ENCODE results near the gene MARCHF3.
A peak's percentile ranks its signal among the peaks of the same experiment; 100 is the strongest.

Gene MARCHF3

DNA sequence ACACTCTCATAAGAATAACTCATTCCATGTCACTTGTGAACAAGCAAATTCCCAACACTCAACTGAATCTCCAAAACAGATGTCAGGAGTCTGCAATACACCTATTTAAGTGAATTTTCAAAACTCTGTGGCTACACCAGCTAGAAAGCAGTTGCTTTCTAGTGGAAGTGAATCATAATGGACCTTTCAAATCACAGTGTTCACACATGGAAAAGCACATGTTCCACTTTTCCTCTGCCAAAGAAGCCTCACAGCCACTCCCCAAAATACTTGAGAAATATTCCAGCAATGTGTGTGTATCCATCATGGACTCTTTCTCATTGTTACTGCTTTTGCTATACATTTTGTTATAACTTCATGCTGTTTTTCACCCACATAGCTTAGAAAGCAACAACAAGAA, 17.4 kb downstream of the MARCHF3 start:
- TF ChIP-seq, protein P1, sequence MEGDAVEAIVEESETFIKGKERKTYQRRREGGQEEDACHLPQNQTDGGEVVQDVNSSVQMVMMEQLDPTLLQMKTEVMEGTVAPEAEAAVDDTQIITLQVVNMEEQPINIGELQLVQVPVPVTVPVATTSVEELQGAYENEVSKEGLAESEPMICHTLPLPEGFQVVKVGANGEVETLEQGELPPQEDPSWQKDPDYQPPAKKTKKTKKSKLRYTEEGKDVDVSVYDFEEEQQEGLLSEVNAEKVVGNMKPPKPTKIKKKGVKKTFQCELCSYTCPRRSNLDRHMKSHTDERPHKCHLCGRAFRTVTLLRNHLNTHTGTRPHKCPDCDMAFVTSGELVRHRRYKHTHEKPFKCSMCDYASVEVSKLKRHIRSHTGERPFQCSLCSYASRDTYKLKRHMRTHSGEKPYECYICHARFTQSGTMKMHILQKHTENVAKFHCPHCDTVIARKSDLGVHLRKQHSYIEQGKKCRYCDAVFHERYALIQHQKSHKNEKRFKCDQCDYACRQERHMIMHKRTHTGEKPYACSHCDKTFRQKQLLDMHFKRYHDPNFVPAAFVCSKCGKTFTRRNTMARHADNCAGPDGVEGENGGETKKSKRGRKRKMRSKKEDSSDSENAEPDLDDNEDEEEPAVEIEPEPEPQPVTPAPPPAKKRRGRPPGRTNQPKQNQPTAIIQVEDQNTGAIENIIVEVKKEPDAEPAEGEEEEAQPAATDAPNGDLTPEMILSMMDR (IDR thresholded peaks at IDR 0.05; ENCODE audit: insufficient read depth, low read depth, low read length, missing control alignments) = no peak
- H3K4me3 ChIP-seq (ENCODE audit: low read depth, low read length) = no peak overlapping the region
- DNase-seq (ENCODE audit: low read depth) = no peak

DNA sequence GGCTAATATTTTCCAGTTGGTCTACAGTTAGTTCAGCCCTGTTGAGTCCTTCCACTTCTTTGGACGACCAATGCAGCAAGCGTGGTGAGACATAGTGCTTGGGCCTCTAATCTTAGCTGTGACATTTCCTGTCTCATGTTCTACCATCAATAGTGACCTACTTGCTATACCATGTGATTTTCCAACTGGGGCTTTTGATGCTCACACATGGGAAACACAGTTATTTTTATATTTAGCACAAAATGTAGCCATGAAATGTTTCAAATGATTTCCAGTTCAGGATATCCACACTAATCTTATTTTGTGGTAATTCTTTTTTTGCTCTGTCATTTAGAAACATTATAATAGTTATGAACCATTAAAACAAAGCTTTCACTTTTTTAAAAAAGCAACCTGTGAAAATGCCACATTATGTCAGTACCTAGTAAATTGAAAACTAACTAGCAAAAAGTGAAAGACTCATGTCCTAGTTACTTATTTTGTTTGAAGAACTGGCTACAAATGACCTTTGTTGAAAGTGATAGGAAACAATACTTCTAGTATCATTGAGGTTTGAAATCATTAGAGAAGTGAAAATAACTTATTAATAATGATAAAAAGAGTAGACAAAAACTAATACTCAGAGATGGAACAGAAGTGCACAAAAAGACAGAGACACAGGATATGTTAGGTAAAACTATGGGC, 18.3 kb downstream of the MARCHF3 start:
- TF ChIP-seq, protein P1 (IDR thresholded peaks at IDR 0.05; ENCODE audit: insufficient read depth, low read depth, low read length, missing control alignments) = no peak
- no peak overlapping the region for H3K4me3 ChIP-seq (ENCODE audit: low read depth, low read length)
- DNase-seq (ENCODE audit: low read depth) = peak; percentile 63

DNA sequence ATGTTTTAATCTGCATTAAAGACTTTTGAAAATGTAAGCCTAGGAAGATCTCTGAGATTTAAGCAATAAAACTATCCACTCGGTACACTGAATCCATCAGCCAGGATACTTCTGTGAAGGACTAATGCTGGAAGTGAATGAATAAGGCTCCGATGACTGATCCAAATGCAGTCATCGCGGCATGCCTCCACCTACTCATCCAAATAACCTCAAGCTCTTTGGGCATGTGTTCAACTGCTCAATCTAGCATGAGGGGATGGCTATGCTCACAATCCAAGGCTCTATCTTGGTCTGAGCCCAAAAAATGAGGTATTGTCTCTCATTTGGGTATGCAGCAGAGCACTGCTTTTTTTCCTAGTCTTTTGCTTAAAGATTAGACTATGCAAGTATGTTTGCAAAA, 19.2 kb downstream of the MARCHF3 start:
- TF ChIP-seq, protein P1 (IDR thresholded peaks at IDR 0.05; ENCODE audit: insufficient read depth, low read depth, low read length, missing control alignments) = no peak
- H3K4me3 ChIP-seq (ENCODE audit: low read depth, low read length) = no peak overlapping the region
- DNase-seq (ENCODE audit: low read depth) = no peak

DNA sequence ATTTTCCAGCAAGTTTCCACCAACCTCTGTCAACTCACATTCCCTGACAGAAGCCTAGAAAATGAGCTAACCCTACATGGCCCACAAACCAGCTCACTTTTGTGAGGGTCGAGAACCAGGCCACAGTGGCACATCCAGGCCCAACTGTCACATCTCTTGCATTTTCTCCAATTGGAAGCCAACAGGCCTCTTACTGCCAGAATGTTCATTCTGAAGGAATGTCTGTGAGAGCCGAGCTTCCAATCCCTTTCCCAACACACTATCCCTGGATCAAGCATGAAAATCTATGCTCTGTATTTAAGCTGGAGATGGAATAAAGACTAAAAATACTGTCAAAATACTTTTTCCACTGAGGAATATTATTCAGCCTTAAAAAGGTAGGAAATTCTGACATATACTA, 20.0 kb downstream of the MARCHF3 start:
- no peak for DNase-seq (ENCODE audit: low read depth)
- no peak overlapping the region for H3K4me3 ChIP-seq (ENCODE audit: low read depth, low read length)
- TF ChIP-seq, protein P1 (IDR thresholded peaks at IDR 0.05; ENCODE audit: insufficient read depth, low read depth, low read length, missing control alignments) = no peak

DNA sequence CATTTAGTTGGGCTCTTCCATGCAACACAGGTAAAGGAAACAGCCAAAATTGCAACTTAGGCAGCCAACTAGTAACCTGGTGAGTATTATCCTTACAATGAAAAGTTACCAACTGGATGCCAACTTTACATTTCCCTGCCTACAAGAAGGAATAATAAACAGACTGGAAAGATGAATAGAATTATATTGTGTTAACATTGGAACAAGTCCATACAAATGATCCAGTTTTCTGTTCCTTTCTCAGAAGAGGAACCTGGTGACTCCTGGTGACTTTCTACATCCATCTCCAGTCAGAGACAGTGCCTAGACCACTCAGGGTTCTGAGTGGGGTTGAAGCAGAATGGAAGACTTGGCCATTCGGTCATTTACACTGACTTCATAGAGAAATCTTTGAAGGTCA, 20.6 kb downstream of the MARCHF3 start:
- TF ChIP-seq, protein P1 (IDR thresholded peaks at IDR 0.05; ENCODE audit: insufficient read depth, low read depth, low read length, missing control alignments) = no peak
- no peak overlapping the region for H3K4me3 ChIP-seq (ENCODE audit: low read depth, low read length)
- no peak for DNase-seq (ENCODE audit: low read depth)

DNA sequence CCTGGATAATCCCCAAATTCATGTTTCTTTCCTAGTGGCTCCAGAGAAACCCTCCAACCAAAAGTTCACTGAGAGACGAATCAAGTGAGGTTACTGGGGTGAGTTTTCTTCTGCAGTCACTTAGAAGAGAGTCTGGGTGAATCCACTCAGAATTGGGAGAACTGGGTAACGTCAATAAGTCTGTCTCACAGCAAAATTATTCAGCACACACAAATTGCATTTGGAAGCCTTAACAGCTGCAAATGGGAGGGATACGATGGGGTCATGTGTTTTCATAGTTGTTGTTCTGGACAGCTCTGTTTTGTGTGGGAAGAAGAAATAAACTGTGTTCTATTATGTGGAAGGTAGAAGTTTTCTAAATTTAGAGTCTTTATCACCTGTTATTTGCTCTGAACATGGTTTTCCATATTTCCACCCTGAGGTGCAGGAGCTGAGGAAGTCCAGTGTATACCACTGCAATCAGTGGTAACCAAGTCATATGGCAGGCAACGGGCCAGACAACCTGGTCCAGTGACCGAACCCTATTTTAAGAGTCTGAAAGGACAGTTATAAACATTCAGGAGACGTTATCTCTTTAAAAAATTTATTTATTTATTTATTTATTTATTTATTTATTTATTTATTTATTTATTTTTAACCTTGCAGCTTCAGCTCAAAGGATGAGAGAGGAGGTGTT, 21.9 kb downstream of the MARCHF3 start:
- DNase-seq (ENCODE audit: low read depth) = no peak
- H3K4me3 ChIP-seq (ENCODE audit: low read depth, low read length) = no peak overlapping the region
- TF ChIP-seq, protein P1 (IDR thresholded peaks at IDR 0.05; ENCODE audit: insufficient read depth, low read depth, low read length, missing control alignments) = no peak

All from GM12865 (cell line).